GM12872 (cell line): ENCODE results near the gene GP1BB.

Source experiments
- TF ChIP-seq, protein P1 (sequence below): IDR thresholded peaks from 3 replicates; pipeline ENCODE4 v1.5.1; 2011; ENCODE audit warnings: low read depth, mild to moderate bottlenecking, low read length, moderate library complexity; ENCODE audit not compliant: insufficient read depth

Gene GP1BB

DNA sequence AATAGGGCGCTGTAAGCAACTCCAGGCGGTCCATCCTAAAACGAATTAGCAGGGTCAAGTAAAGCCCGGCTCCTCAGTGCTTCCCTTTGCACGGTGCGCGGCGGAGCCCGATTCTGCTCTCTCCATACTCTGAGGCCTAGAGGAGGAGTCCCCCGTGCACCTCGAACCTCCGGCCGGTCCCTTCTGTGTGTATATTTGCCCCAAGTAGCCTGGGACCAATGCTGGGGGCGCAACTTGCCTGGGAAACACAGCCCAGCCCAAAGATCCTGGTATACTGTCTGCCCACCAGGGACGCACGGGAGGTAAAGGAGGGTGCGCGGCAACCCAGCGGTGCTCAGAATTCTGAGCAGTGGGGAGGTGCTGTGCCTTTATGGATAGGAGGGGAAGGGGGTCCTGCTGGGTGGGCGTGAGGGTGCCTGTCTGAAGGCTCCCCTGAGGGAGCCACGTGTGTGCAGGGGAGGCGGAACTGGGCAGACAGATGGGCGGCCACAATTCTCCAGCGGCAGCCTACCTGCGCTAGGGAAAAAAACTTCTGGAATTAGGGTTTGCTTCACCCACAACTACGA is 32.5 kb downstream of the GP1BB start:
- TF ChIP-seq, protein P1, sequence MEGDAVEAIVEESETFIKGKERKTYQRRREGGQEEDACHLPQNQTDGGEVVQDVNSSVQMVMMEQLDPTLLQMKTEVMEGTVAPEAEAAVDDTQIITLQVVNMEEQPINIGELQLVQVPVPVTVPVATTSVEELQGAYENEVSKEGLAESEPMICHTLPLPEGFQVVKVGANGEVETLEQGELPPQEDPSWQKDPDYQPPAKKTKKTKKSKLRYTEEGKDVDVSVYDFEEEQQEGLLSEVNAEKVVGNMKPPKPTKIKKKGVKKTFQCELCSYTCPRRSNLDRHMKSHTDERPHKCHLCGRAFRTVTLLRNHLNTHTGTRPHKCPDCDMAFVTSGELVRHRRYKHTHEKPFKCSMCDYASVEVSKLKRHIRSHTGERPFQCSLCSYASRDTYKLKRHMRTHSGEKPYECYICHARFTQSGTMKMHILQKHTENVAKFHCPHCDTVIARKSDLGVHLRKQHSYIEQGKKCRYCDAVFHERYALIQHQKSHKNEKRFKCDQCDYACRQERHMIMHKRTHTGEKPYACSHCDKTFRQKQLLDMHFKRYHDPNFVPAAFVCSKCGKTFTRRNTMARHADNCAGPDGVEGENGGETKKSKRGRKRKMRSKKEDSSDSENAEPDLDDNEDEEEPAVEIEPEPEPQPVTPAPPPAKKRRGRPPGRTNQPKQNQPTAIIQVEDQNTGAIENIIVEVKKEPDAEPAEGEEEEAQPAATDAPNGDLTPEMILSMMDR, result no peak

DNA sequence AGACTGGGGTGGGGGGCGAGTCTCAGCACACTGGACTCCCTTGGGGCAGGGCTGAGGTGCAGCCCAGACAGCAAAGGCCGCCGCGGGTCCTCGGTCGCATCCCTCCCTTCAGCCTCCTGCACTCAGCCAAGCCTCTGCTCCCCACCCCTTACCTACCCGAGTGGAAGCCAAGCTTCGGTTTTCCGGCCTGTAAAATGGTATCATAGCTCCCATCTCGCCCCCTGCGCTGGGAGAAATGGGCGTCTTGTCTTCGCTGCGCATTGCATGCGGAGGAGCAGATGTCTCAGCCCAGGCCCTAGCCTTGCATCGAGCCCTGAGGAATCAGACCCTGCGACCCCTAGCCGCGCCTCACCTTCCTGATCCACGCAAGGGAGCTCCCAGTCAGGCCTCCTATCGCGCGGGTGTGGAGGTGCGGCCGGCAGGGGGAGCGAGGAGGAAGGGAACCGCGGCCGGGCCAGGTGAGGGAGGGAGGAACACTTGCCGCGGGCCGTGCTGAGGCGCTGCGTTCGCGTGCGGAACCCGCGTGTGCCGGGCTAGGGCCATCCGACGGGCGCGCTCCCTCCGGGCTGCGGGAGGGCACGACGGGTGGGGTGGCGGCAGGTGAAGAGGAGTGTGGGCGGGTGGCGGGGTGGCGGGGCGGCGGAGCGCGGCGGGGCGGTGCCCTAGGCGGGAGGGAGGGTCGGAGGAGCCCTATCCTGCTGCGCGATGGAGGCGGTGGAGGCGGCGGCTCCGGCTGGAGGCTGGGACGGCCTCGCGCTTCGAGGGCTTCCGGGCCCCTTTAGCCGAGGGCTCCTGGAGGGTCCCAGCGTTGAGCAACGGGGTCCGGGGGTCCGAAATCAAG is 33.2 kb downstream of the GP1BB start:
- TF ChIP-seq, protein P1, result peak; percentile 58; the same call in 2 of the 3 replicates

DNA sequence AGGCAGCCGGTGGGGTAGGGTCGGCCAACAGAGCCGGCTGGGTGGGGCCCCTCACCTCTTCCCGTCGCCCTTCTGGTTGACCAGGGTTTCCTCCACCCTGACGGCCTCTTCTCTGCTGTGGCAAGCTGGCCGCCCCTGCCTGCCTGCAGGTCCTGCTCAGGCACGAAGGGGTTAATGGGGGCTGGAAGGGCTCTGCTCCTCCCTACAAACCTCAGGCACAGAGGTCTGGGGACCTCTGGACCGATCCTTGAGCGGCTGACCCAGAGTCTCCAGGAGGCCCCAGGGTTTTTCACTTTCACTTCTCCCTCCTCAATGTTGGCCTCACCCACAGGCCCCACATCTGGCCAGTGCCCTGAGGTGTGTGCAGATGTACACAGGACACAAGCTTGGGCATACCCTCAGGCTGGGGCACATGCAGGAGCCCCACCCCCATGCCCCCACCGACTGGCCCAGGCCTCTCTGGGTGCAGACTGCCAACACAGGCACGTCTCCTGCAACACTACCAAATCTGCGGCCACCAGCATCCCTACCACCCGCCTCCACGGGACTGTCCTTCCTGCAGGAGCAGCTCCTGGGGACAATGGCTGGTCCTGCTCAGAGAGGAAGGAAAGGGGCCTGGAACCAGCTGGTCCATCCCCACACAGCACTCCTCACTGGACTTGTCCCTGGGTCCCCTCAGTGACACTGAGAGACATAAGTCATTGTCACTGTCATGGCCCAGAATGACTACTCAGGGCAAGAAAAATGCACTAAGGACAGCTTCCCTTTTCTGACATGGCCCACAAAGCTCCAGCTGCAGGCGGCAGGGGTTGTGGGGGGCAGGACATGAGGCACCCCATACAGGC is 34.0 kb downstream of the GP1BB start:
- TF ChIP-seq, protein P1, result no peak

DNA sequence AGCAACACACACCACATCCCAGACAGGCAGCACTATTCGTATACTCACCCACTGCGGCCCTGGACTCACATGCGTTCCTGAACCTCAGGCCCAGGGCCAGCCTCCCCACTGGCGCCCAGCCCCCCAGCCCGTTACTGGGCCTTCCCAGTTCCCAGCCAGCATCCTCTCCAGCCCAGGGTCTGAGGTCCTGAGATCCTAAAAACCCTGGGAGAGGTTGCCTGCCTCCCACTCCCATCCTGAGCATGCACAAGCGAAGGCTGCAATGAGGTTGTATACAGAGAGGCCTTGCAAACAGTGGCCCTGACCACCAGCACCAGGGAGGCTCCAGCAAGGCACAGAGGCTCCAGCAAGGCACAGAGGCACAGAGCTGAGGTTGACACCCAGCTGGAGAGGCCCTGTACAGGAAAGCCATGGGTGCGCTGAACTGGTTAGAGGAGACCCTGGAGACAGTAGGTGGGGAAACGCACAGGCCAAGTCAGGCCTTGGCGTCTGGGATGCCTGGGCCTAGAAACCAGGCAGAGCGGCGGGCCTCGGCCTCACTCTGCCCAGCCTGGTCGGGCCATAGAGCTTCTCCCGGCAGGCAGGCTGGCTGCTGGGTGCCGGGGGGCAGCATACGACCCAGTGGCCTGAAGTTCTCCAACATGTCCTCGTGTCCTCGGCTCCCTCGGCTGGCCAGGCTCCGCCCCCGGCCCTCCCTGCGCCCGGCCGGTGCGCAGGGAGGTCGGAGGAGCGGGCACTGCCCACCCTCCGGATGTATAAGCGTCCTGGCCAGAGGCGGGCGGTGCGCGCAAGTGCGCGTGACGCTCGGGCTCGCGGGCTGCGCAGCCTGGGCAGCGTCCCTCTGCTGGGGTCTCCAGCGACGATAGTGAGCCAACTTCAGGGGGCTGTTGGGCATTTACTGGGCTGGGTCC is 34.9 kb downstream of the GP1BB start:
- TF ChIP-seq, protein P1, result no peak

DNA sequence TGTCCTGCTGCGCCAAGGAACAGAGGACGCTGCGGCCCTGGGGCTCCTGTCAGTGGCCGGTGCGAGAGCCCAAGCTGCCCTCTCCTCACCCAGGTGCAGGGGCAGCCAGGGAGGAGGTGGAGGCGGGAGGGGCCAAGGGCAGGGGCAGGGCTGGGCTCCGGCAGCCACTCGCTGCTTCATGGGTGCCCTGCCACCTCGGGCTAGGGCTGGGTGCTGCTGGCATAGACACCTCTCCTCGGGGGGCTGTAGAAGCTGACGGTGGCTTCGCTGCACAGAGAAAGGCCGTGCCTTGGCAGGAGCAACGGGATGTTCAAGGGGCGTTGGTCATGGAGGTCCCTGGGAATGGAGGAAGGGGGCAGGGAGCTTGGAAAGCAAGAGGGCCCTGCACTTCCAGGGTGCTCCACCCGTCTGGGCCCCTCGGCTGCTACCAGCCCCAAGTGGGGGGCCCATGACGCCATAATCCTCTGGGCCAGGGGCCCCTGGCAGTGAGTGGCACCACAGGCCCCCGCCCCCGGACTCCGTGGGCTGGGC is 35.6 kb downstream of the GP1BB start:
- TF ChIP-seq, protein P1, result no peak

DNA sequence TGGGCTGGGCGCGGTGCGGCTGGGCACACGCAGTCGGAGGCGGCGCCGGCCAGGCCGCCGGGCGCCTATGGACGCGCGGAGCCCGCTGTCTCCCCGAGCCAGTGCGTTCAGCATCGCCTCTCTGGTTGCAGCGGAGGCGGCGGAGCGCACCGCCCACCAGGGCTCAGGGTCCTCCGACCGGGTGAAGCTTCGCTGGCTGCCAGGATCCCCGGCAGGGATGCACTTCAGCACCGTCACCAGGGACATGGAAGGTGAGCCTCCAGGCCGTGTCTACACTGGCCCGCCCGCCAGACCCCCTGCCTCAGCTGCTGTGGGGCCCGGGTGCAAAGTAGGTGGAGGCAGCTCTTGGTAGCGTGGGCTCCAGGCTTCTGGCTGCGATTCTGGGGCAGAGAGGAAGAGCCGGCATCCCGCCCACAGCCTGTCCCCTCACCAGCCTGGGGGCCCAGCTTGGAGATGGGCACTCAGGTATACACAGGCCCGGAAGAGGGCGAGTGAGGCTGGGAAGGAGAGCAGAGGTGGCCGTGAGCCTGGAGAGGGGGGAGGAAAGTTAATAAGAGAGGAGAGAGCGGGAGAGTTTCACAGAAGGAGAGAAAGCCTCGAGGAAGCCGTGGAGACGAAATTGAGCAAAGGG is 36.2 kb downstream of the GP1BB start:
- TF ChIP-seq, protein P1, result no peak
